Transverse colon (tissue), 4 donors: Measurements from ENCODE around the gene ZNF275. TPM values are rescaled to one million over a fixed set of nuclear protein-coding genes. Genes with fewer than 3 reads are reported as not detected.
"Not testable (repeated sequence)": the region's sequence is repeated elsewhere in the genome, so short reads cannot be mapped to it uniquely, and the experiment has no call there.

ENCODE experiments used
- DNase-seq: peaks from one replicate; pipeline ENCODE4 v3.0.0-alpha.2; 2019
- H3K27ac ChIP-seq, 4 donors: fragments of 200-600 bp; sonication (generic); 2 replicates each; pipeline ENCODE4 v1.5.1; 2016 to 2018; ENCODE audit warnings: inconsistent platforms in 4 of 4
- H3K27me3 ChIP-seq: fragments of 200-600 bp; sonication (generic); 2 replicates; pipeline ENCODE4 v1.5.1; 2017; ENCODE audit warnings: inconsistent platforms
- H3K36me3 ChIP-seq, 4 donors: fragments of 200-600 bp; sonication (generic); 2 replicates each; pipeline ENCODE4 v1.5.1; 2017 to 2019; ENCODE audit warnings: inconsistent platforms in 4 of 4
- H3K4me1 ChIP-seq, 4 donors: fragments of 200-600 bp; sonication (generic); 2 replicates each; pipeline ENCODE4 v1.5.1; 2017 to 2020; ENCODE audit warnings: inconsistent platforms in 4 of 4
- H3K4me3 ChIP-seq, 4 donors: fragments of 200-600 bp; sonication (generic); 1 replicate in 1 of 4; 2 replicates in 3 of 4; pipeline versions ENCODE4 v1.5.1 to v1.6.1; 2017 to 2019; ENCODE audit warnings: inconsistent platforms in 4 of 4
- H3K9me3 ChIP-seq, 2 donors: fragments of 200-600 bp; sonication (generic); 2 replicates each; pipeline ENCODE4 v1.5.1; 2017 to 2019; ENCODE audit warnings: inconsistent platforms in 2 of 2
- EP300 ChIP-seq: sonication (generic); formaldehyde crosslinking; IDR thresholded peaks from one replicate; pipeline ENCODE4 v1.6.1; 2017; ENCODE audit warnings: antibody characterized with exemption, low read depth
- POLR2A ChIP-seq: fragments of 450-650 bp; IDR thresholded peaks from one replicate; pipeline ENCODE4 v1.6.1; 2016; ENCODE audit warnings: antibody characterized with exemption, mild to moderate bottlenecking, moderate library complexity
- POLR2AphosphoS5 ChIP-seq, 3 donors: sonication (generic); formaldehyde crosslinking; IDR thresholded peaks; one replicate each; pipeline ENCODE4 v1.6.1; 2016; ENCODE audit warnings: antibody characterized with exemption in 3 of 3
- WGBS, 2 donors: methylation state at CpG; one replicate each; pipeline ENCODE4 v1.1.5; 2018; ENCODE audit warnings: low coverage in 1 of 2; 5-methylcytosine and 5-hydroxymethylcytosine counted together
- in situ Hi-C, 4 donors: fragments of 200-750 bp; cut with MboI; loops; one replicate each; pipeline versions ENCODE4 v1.15.0 to v1.15.1; 2017; ENCODE audit warnings: low sequenced_read_pairs in 3 of 4, low pct_ligation_motif_present in 1 of 4, low pct_unique_long_range_greater_than_20kb in 1 of 4
- intact Hi-C: fragments of 100-400 bp; cut with DNase I; formaldehyde crosslinking; loops from one replicate; pipeline ENCODE4 v1.15.1; 2023; ENCODE audit warnings: low total_unique reads
- total RNA-seq, 4 donors: library from RNA; depleted of rRNA; stranded (reverse); fragments of >200 nt; gene quantifications; one replicate each; pipeline ENCODE4 v1.1.0, GENCODE V29; 2016
- TF ChIP-seq, protein P1 (sequence below), 5 experiments: fragments of 200-600 bp in 3 of 5; fragments of 450-650 bp in 2 of 5; sonication (generic) in 3 of 5; IDR thresholded peaks; 1 replicate in 2 of 5; 2 replicates in 3 of 5; pipeline ENCODE4 v1.5.1; 2016 to 2017; ENCODE audit warnings: antibody characterized with exemption in 5 of 5, inconsistent platforms in 3 of 5, mild to moderate bottlenecking in 2 of 5, moderate library complexity in 1 of 5

The ZNF275 gene
- total RNA-seq, 4 donors from 2014 or later = 5.6 to 8.8 (median 7.1) TPM

DNA sequence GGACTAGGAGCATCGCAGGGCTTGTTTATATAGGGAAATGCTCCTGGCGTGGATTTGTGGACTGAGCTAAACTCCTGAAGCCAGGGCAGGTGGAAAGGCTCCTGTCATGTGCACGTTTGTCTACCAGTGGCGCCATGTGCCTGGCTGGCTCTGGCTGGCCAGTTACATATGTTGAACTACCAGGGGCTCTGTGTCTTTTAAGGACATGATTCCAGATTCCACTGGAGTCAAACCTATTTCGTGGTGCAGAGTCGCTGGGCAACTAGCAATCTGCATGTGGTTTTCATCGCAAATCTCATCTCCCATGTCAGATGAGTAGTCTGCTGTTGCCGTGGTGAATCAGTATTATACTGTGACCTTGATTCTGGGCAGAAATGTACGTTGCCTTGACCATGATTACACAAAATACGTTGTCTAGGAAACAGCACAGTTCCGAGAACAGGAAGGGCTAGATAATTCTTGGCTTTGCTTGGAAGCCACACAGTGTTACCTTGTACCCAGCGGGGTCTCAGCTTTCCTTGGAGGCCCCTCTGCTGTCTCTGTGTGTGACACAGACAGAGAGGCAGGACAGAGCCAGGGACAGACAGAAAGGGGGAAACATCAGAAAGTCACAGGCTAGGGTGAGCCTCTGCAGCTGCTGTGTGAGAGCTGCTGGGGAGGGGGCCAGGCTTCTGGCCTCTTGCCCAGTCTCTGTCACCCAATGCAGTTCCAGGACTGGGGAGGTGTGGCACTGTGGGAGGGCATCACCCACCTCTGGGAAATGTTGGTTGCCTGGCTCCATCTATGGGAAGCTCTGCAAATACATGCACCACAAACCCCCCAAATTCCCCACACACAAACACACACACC is 48.0 kb downstream of the ZNF275 start:
- intact Hi-C loops = no loop called here
- TF ChIP-seq POLR2AphosphoS5 (IDR thresholded peaks at IDR 0.05) (no peak), POLR2A (no peak), EP300 (no peak)
- TF ChIP-seq, protein P1, sequence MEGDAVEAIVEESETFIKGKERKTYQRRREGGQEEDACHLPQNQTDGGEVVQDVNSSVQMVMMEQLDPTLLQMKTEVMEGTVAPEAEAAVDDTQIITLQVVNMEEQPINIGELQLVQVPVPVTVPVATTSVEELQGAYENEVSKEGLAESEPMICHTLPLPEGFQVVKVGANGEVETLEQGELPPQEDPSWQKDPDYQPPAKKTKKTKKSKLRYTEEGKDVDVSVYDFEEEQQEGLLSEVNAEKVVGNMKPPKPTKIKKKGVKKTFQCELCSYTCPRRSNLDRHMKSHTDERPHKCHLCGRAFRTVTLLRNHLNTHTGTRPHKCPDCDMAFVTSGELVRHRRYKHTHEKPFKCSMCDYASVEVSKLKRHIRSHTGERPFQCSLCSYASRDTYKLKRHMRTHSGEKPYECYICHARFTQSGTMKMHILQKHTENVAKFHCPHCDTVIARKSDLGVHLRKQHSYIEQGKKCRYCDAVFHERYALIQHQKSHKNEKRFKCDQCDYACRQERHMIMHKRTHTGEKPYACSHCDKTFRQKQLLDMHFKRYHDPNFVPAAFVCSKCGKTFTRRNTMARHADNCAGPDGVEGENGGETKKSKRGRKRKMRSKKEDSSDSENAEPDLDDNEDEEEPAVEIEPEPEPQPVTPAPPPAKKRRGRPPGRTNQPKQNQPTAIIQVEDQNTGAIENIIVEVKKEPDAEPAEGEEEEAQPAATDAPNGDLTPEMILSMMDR (IDR thresholded peaks at IDR 0.05) = no peak
- no peaks in the 10 kb centered on the region for H3K4me1 ChIP-seq
- in situ Hi-C loops = no loop called here
- no peak for DNase-seq
- no peaks in the 10 kb centered on the region for H3K9me3 ChIP-seq
- H3K4me3 ChIP-seq = no peak overlapping the region
- 54% methylated on average over 12 of the region's 12 CpGs; no CpG with 5 or more reads in 1 of the 2 donors for WGBS, 2 donors
- no peaks in the 10 kb centered on the region for H3K27me3 ChIP-seq
- H3K36me3 ChIP-seq = no peaks in the 10 kb centered on the region
- no peak overlapping the region for H3K27ac ChIP-seq

DNA sequence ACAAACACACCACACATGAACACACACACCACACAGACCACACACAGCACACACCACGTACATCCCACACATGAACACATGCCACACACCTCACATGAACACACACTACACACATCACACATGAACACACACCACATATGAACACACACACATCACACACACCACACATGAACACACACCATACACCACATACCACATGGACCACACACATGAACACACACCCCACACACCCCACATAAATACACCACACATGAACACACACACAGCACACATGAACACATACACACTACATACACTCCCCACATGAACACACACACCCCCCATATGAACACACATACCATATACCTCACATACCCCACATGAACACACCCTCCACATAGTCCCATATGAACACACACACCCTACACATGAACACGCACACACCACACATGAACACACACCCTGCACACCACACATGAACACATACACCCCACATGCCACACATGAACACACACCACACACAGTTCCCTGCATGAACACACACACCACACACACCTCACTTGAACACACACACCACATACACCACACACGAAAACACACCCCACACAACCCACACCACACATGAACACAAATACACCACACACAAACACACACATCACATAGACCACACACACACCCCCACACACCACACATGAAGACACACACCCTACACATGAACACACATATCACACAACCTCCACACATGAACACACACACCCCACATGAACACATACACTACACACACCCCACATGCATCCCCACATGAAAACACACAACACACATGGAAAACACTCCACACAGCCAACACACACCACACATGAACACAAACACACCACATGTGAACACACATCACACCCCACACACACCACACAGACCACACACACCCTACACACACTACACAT is 48.9 kb downstream of the ZNF275 start:
- H3K4me3 ChIP-seq = no peak overlapping the region
- no peak for DNase-seq
- intact Hi-C loops = no loop called here
- H3K27ac ChIP-seq = no peak overlapping the region
- in situ Hi-C loops = no loop called here
- 83% methylated on average over 3 of the region's 3 CpGs; no CpG with 5 or more reads in 1 of the 2 donors for WGBS, 2 donors
- H3K36me3 ChIP-seq = no peaks in the 10 kb centered on the region
- TF ChIP-seq POLR2A = no peak
- TF ChIP-seq, protein P1 (IDR thresholded peaks at IDR 0.05) = no peak
- TF ChIP-seq EP300 = no peak
- TF ChIP-seq POLR2AphosphoS5 (IDR thresholded peaks at IDR 0.05) = no peak
- no peaks in the 10 kb centered on the region for H3K4me1 ChIP-seq
- H3K27me3 ChIP-seq = no peaks in the 10 kb centered on the region
- no peaks in the 10 kb centered on the region for H3K9me3 ChIP-seq

DNA sequence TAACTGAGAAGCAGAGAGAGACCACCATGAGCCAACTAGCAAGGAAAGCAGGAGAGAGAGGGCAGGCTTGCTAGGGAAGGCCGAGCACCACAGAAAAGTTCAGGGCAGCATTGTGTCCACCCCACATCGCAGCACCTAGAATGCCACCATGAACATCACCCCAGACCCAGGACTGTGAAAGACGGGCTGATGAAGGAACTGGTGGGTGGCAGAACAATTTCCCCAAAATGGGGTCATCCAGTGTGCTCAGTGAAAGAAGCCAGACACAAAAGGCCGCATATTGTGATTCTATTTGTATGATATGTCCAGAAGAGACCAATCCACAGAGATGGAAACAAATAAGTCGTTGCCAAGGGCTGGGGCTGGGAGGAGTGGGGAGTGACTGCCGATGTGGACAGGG is 50.4 kb downstream of the ZNF275 start:
- in situ Hi-C loops = no loop called here
- WGBS, 2 donors = 86% methylated on average over 6 of the region's 6 CpGs; no CpG with 5 or more reads in 1 of the 2 donors

DNA sequence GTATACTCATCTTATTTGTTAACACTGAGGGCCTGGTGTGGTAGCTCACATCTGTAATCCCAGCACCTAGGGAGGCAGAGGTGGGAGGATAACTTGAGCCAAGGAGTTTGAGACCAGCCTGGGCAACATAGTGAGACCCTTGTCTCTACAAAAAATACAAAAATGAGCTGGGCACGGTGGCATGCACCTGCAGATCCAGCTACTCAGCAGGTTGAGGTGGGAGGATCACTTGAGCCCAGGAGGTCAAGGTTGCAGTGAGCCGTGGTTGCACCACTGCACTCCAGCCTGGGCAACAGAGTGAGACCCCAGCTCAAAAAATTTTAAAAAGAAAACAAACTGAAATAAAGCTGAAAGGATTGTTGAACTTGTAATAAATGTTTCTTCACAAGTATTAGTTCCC is 51.0 kb downstream of the ZNF275 start:
- WGBS, 2 donors = 67 to 75% methylated on average over 1 to 2 of the region's 2 CpGs
- H3K27me3 ChIP-seq, DNase-seq, H3K9me3 ChIP-seq, H3K4me1 ChIP-seq, in situ Hi-C loops, H3K36me3 ChIP-seq, H3K27ac ChIP-seq, H3K4me3 ChIP-seq, intact Hi-C loops: not testable (repeated sequence)

More for the DNA sequence above, 50.4 kb downstream of the ZNF275 start:
- no peaks in the 10 kb centered on the region for H3K9me3 ChIP-seq
- intact Hi-C loops = no loop called here
- TF ChIP-seq, protein P1 (IDR thresholded peaks at IDR 0.05) = no peak
- TF ChIP-seq POLR2A = no peak
- TF ChIP-seq POLR2AphosphoS5 (IDR thresholded peaks at IDR 0.05) = no peak
- no peak for TF ChIP-seq EP300
- DNase-seq = no peak
- no peaks in the 10 kb centered on the region for H3K4me1 ChIP-seq
- H3K4me3 ChIP-seq = no peak overlapping the region
- no peak overlapping the region for H3K27ac ChIP-seq
- H3K36me3 ChIP-seq = no peaks in the 10 kb centered on the region
- H3K27me3 ChIP-seq = no peaks in the 10 kb centered on the region
